Testis (tissue), 3 donors: Measurements from ENCODE around the gene UBAC2. TPM values are rescaled to one million over a fixed set of nuclear protein-coding genes. Genes with fewer than 3 reads are reported as not detected.

ENCODE experiments used
- DNase-seq: peaks from one replicate; pipeline ENCODE4 v3.0.0-alpha.2; 2019
- H3K27ac ChIP-seq, 2 donors: fragments of 200-600 bp; sonication (generic); one replicate each; pipeline ENCODE4 v1.5.1; 2019
- H3K27me3 ChIP-seq: fragments of 200-600 bp; sonication (generic); one replicate; pipeline ENCODE4 v1.5.1; 2019
- H3K36me3 ChIP-seq: fragments of 200-600 bp; sonication (generic); one replicate; pipeline ENCODE4 v1.5.1; 2017; ENCODE audit warnings: low read depth; ENCODE audit errors: missing control alignments
- H3K4me1 ChIP-seq: fragments of 200-600 bp; sonication (generic); one replicate; pipeline ENCODE4 v1.5.1; 2019
- H3K4me3 ChIP-seq, 2 donors: fragments of 200-600 bp; sonication (generic); one replicate each; pipeline ENCODE4 v1.5.1; 2017 to 2019
- H3K9me3 ChIP-seq: fragments of 200-600 bp; sonication (generic); one replicate; pipeline ENCODE4 v1.5.1; 2017
- POLR2A ChIP-seq: fragments of 450-650 bp; IDR thresholded peaks from one replicate; pipeline ENCODE4 v1.6.1; 2017; ENCODE audit warnings: antibody characterized with exemption, mild to moderate bottlenecking, moderate library complexity
- WGBS, 2 donors: methylation state at CpG; one replicate each; pipeline ENCODE4 v1.1.5; 2018; 5-methylcytosine and 5-hydroxymethylcytosine counted together
- intact Hi-C: fragments of 100-400 bp; cut with DNase I; formaldehyde crosslinking; loops from one replicate; pipeline ENCODE4 v1.15.1; 2023; ENCODE audit warnings: low total_unique reads
- polyA plus RNA-seq: library from polyadenylated mRNA; stranded (reverse); fragments of 350-450 nt; fragmentation: Illumina TruSeq; extraction: RNeasy Lipid Tissue Mini Kit (QIAGEN cat#74804); gene quantifications from one replicate; pipeline ENCODE4 v1.2.3, GENCODE V29; 2014; ENCODE audit warnings: low read depth, low replicate concordance; ENCODE audit not compliant: insufficient read depth
- total RNA-seq, 2 donors: library from RNA; depleted of rRNA; stranded (reverse); fragments of >200 nt; gene quantifications; one replicate each; pipeline ENCODE4 v1.2.3, GENCODE V29; 2016
- TF ChIP-seq, protein P1 (sequence below), 3 experiments: fragments of 450-650 bp in 2 of 3; fragments of 200-600 bp in 1 of 3; sonication (generic) in 1 of 3; IDR thresholded peaks; one replicate each; pipeline ENCODE4 v1.5.1; 2016 to 2019; ENCODE audit warnings: antibody characterized with exemption in 3 of 3, mild to moderate bottlenecking in 2 of 3, moderate library complexity in 1 of 3

UBAC2 gene
- total and polyA plus RNA-seq, 3 donors from 2014 or later = 85.5 to 147 (median 93.0) TPM

DNA sequence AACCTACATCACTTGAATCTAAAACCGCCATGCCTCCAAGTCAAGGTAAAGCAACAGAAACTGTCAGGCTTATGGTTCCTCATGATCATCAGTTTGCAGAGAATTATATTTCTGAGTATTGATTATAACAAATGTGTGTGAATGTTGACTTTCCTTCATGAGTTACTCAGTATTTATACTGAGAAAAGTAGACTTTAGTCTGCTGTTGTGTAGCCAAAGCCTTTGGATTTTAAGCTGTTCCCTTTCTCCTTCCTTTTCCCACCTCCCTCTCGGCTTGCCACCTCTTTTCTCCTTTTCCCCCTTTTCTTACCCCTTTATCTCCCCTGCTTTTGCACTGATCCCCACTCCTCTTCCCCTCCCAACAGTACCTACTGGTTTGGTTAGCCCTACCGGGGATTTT, 78.2 kb downstream of the UBAC2 start:
- DNase-seq = no peak
- intact Hi-C loops = no loop called here
- Histone ChIP-seq H3K4me1 (peaks cover 21% of the 10 kb centered on the region), H3K4me3 (no peak overlapping the region), H3K27me3 (no peaks in the 10 kb centered on the region), H3K27ac (no peak overlapping the region), H3K36me3 (no peaks in the 10 kb centered on the region), H3K9me3 (no peaks in the 10 kb centered on the region)
- 95 to 100% methylated on average over 3 of the region's 3 CpGs for WGBS, 2 donors
- TF ChIP-seq, protein P1, sequence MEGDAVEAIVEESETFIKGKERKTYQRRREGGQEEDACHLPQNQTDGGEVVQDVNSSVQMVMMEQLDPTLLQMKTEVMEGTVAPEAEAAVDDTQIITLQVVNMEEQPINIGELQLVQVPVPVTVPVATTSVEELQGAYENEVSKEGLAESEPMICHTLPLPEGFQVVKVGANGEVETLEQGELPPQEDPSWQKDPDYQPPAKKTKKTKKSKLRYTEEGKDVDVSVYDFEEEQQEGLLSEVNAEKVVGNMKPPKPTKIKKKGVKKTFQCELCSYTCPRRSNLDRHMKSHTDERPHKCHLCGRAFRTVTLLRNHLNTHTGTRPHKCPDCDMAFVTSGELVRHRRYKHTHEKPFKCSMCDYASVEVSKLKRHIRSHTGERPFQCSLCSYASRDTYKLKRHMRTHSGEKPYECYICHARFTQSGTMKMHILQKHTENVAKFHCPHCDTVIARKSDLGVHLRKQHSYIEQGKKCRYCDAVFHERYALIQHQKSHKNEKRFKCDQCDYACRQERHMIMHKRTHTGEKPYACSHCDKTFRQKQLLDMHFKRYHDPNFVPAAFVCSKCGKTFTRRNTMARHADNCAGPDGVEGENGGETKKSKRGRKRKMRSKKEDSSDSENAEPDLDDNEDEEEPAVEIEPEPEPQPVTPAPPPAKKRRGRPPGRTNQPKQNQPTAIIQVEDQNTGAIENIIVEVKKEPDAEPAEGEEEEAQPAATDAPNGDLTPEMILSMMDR (IDR thresholded peaks at IDR 0.05) = no peak
- TF ChIP-seq POLR2A = no peak

DNA sequence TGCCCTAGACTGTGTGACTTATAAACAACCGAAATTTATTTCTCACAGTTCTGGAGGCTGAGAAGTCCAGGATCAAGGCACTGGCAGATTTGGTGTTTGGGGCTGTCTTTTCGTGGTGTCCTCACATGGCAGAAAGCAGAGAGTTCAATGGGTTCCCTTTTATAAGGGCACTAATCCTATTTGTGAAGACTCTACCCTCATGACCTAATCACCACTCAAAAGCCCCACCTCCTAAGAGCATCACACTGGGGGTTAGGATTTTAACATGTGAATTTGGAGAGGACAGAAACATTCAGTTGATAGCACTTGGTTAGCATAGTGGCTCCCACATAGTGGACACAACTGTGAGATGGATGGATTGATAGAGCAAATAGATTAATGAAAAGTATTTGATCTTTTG, 79.0 kb downstream of the UBAC2 start:
- Histone ChIP-seq H3K27me3 (no peaks in the 10 kb centered on the region), H3K9me3 (no peaks in the 10 kb centered on the region), H3K36me3 (no peaks in the 10 kb centered on the region), H3K4me3 (no peak overlapping the region), H3K4me1 (peaks cover 28% of the 10 kb centered on the region), H3K27ac (no peak overlapping the region)
- intact Hi-C loops = no loop called here
- TF ChIP-seq, protein P1 (IDR thresholded peaks at IDR 0.05) = no peak
- TF ChIP-seq POLR2A = no peak
- WGBS, 2 donors = 94 to 96% methylated on average over 2 of the region's 2 CpGs
- DNase-seq = no peak

DNA sequence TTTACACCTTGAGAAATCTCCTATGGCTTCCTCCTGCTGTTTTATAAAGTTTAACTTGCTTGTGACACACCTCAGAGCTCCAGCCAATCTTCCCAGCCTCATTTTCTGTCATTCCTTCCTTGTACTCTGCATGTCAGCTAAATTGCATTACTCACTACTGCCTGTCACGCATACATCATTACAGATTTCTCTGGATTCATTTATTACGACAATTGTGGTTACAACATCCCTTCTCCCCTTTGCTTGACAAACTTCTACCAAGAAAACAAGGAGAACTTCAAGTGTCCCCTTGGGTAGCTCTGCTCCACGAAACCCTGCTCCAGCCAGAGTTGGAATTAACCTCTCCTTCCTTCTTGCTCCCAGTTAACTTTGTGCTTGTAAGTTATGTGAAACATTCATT, 79.5 kb downstream of the UBAC2 start:
- WGBS, 2 donors = 90 to 97% methylated on average over 3 of the region's 3 CpGs
- Histone ChIP-seq H3K36me3 (no peaks in the 10 kb centered on the region), H3K4me1 (peaks cover 32% of the 10 kb centered on the region), H3K27me3 (no peaks in the 10 kb centered on the region), H3K27ac (no peak overlapping the region), H3K9me3 (no peaks in the 10 kb centered on the region), H3K4me3 (no peak overlapping the region)
- TF ChIP-seq, protein P1 (IDR thresholded peaks at IDR 0.05) = no peak
- TF ChIP-seq POLR2A = no peak
- intact Hi-C loops = no loop called here
- no peak for DNase-seq

DNA sequence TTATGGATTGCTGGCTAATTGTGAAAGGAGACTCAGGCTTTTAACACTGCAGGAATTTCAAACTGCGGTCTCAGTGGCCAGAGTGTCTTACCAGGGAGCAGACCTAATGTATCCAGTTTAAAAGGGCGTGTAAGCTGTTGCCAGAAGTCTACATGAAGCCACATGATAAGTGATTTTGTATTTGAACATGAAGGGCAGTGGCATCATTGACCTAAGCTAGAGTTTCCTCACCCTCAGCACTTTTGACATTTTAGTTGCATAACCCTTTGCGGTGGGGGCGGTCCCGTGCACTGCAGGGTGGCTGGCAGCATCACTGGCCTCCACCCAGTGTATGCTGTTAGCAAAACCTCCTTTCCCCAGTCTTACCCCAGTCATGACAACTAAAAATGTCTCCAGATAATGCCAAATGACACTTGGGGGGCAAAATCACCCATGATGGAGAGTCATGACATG, 81.2 kb downstream of the UBAC2 start:
- H3K27me3 ChIP-seq = no peaks in the 10 kb centered on the region
- peak; percentile 44 for DNase-seq
- TF ChIP-seq POLR2A = no peak
- TF ChIP-seq, protein P1 (IDR thresholded peaks at IDR 0.05) = no peak
- 75 to 91% methylated on average over 5 of the region's 5 CpGs for WGBS, 2 donors
- H3K27ac ChIP-seq = peak overlapping the region in 1 of 2 donors; percentile 57
- H3K4me1 ChIP-seq = peaks cover 48% of the 10 kb centered on the region
- H3K9me3 ChIP-seq = no peaks in the 10 kb centered on the region
- no peaks in the 10 kb centered on the region for H3K36me3 ChIP-seq
- intact Hi-C loops = no loop called here
- H3K4me3 ChIP-seq = no peak overlapping the region
